Measurements from ENCODE around the gene EFNA5.

The EFNA5 gene

DNA sequence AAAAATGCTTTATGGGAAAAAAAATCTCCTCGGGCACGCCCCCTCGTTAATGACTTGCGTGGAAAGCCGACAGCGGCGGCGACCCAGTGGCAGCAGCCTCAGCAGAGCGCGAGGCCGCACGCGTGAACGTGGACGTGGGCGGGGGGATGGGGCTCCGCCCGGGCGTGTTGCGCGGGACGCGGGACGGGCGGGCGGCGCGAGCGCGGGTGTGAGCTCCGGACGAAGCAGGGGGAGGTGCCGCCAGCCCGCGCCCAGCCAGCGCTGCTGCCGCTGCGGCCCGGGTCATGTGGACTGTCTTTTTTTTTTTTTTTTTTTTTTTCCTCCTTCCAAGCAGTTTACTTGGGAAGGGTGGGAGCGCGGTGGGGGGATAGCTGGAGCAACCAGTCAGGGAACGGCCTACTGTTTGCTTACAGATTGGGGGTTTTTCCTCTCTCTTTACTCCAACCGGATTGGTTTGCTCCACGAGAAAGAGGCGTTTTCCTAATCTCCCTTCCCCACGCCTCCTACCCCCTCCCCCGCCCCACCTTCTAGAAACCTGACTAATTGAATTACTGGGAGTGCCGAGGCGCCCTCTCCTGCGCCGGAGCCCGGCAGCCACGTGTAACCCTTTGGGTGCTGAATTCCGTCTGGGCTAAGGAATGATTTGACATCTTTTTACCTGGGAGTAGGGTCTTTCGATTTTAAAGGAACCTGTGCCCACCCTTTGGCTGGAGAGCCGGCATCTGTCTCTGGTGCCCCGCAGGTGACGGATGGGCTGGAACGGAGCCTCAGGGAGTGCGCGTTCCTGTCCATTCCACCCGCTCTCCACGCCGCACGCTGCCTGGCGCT lies 1.7 kb upstream of the EFNA5 start:
- DNase-seq, result peak; percentile 90

DNA sequence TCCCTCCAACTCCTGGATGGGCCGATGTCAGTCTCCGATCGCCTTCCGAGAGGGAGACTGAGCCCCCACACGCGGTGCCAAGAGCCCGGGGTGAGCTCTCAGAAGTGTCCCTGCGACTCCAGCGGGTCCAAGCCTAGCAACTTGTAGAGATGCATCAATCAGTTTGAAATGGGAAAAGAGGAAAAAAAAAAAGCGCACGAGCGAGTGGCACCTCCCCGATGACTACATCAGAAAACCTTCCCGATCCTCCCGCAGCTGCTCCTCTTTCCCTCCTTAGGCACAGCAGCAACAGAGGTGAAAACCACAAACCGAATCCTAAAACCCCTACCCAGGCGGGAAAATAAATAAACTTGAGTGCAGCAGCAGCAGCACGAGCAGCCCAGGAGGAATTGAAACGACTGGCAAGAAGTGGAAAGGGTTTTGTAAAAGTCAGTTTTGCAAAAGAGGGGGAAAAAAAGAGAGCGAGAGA lies 1.0 kb upstream of the EFNA5 start:
- peak; percentile 54 for DNase-seq

DNA sequence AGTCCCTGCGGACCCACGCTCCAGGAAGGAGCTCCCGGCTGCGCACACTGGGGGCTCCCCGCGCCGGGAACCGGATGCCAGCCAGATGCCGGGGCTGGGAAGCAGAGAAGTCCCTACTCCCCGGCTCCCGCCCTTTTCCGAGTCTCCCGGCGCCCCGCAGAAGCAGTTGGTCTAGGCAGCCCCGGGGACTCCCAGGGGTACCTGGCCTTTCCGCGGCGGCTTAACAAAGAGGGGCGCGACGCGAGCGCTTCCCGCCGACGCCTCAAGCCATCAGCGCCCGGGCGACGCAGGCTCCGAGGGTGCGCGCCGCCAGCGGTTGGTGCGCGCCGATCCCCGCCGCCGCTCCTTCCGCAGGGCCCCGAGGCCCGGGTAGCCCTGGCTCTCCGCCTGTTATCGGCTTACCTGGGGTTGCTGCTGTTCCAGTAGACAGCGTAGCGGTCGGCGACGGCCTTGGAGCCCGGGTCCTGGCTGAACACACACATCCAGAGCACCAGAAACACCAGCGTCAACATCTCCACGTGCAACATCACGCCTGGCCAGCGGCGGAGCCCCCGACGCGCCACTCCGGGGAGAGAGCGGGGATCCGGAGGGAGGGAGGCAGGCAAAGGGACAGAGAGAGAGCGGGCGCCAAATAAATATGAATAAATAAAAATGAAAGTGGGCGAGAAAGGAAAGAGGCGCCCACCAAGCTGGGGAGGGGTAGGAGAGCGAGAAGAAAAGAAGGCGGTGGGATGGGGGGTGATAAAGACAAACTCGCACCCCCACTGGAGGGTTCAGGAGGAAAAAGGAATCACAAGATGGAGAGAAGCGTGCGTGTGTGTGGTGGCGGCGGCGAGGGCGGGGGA lies 428 bp downstream of the EFNA5 start:
- DNase-seq, result peak; percentile 42

DNA sequence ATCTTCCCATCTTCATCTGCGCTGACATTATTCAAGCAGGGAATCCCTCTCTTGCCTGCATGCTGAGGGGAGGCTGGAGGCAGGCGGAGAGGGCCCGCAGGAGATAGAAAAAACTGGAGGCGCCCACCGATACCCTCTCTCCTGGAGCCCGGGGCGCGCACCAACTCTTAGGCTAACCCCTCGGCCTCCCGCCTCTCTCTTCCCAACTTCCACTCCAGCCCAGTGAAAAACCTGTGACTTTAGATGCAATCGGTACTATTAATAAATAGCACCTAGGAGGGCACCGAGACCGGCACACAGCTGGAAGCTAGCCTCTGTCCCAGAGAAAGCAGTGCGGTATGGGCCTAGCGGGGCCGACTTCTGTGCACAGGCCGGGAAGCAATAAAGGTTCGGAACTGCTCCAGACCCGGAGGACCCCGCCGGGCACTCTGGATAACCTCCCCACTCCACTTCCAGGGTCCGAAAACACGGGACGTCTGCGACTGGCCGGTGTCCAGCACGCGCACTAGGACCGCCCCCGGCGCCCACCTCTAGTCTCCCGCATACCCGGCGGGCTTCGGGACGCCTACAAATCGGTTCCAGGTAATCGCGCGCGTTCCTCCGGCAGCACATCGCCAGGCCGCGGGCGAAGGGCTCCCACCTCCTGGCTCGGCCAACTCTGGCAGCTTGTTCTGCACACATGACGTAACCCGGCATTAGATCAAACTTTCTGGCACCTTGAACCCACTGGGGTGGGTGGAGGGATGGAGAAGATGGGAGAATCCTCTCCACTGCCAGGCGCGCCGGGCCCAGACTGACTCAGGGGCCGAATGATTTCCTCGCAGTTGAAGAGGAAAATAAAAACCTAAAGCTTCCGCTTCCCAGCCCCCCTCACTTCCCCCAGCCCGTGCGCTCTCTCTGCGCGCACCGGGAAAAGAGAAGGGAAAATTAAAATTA lies 1.4 kb downstream of the EFNA5 start:
- DNase-seq, result peak; percentile 31

DNA sequence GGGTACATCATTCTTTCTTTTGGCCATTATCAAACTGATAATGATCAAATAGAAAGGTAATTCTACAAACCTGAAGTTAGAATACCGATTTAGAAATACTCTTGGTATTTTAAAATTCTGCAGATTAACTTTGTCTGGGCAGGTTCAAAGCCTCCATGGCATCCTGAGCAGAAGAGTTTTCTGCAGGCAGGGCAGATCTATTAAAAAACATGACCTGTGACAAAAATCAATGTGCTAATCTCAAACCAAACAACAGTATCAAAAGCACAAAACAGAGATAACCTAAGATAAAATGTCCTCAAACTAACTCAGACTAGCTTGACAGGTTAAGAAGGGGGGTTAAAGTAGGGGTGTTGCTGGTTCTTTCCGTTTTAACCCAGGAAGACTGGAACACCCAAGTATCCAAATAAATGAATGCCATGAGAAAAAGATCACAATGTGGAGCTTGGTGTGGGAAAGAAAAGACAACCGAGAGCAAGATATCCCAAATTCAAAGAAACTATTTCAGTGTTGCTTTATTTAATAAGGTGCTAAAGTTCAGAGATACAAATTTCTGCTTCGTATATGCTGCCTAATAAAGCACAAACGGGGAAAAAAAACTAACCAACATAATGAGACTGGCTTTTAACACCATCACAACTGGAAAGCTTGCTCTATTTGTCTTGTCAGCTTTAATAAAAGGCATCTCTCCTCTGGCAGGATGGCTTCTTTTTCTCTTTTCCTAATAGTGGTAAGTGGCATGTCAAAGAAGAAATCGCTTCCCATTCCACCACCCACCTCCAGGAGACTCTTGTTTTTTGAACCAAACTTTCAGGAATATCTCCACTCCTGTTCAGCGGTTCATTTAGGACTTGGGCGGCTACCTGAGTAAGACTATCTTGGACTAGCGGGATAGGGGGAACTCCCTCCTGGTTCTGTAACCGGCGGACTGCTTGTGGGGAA lies 2.3 kb downstream of the EFNA5 start:
- DNase-seq, result no peak

DNA sequence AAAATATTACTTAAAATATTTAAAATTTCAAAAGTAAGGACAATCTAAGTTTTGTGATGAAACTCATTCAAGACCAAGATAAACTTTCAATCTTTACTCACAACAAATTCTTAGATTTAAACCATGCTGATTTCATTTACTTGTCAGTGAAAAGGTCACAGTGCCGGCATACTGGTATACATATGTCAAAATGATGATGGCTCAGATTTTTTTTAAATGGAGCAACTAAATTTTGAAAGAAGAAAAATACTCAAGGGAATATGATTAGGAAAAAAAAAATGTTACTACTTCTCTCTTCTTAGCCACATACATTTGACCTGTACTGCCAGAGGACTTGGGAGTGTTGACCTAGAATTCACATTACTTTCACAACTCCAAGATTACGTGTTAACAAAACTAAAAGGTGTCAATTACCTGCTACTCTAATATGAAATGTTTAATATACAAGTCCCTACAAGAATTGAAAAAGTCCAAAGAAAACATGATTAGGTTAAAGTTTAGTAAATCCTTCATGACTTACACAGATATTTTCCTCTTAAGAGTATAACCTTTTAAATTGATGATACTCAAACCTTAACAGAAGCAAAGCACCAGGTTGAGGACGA lies 4.6 kb downstream of the EFNA5 start:
- DNase-seq, result no peak

DNA sequence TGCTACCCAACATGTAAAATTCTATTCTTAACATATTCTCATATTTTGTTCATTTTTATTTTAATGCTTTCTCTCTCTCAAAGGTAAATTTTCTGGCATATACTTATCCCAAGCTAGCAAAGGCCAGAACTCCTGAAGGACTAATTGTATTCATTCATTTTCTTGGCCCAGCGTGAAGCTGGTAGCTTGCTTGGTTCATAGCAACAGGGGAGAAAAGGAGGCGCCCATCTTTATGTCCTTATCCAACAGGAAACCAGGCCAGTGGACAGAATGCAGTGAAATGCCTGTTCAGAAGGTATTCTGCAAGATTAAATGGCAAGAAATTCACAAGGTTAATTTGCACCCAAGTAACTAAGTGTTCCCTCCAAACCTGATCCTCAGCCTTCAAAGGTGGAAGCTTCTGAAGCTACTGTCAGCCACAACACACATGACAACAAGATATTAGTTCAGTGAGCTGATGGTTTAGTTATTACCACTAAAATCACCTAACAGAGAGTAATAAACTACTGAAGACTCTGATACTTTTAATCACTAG lies 5.6 kb downstream of the EFNA5 start:
- DNase-seq, result no peak

DNA sequence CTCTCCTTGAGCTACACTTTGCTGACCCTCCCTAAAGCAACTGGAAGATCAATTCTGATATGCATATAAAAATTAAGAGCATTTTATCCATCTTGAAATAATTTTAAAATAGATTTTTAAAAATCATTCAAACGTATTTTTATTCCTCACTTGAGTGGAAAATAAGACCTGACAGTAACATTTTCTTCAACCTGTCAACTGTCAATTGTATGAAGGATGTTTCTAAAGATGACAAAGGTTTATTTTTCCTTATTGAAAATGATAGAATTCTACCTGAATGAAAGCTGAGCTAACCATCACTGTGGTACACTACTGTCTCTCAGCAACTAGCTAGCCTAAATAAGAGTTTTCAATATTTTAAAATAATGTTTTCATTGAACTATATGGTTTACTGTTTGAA lies 7.0 kb downstream of the EFNA5 start:
- no peak for DNase-seq

DNA sequence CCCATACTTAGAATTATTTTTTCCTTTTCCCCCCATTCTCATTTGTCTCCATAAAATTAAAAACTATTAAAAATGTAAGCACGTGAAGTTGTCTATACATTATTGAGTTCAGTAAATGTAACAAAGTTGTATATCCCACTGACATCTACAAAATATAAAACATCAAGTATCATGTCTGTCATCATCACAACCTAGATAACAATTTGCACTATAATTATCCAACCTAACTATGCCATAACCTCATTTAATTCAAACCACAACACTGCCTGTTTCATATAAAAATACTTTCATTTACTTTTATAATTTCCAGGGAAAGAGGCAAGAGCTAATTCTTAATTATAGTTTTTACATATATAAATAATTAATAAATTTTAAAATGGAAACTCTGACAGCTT lies 9.1 kb downstream of the EFNA5 start:
- DNase-seq, result no peak

DNA sequence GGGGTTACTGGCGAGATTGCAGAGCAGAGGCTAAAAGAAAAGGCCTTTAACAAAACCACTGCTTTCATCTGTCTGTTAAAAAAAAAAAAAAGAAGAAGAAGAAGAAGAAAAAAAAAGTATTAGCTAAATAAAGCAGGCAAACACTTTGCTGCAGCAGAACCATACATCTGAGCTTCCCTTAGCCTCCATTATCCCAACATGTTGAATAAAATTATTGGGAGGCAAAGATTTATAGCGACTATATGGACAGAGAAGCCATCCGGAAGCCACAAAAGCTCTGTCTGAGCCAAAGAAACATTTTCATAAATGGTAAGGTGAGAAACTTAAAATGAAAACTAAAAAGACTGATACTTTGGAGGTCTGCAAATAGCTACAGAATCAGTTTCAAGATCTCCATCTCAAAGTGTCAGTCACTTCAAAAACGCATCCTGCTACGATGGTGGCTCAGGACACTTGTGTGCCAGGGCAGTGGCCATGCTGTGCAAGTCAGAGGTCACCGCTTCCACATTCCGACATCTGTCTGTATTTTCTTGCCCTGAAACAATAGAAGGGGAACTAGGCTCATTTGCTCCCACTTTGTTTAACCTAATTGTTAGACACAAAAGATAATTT lies 9.6 kb downstream of the EFNA5 start:
- no peak for DNase-seq

DNA sequence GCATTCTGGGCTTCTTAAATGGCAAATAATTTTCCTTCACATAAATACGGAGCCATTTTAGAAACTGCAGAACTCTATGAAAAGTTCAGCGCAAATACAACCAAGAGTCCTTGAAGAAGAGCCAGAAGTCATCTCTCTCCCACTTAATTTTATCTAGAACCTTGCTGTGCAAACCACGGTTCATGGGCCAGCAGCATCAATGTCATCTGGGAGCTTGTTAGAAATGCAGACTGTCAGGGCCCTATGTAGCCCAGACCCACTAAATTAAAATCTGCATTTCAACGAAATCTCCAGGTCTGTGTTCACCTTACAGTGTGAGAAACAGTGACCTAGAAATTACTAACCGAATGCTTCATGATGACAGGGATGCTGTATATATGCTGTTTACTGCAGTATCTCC lies 12.2 kb downstream of the EFNA5 start:
- DNase-seq, result no peak

DNA sequence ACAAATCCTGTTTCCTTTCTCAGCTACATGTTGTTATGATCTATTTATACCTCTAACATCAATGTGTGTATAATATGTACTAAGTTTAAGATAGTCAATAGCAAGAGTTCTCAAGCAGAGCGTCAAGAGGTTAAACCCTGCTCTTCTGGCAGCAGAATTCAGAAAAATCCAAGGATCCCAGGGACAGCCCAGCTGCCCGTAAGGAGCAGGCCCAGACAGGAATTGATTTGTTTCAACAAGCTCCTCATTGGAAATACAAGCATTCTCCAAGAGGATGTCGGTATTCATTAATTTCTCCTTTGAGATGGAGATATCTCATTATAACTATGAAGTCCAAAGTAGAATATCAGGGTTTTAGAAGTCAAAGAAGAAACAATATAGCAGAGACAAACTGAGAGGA lies 14.9 kb downstream of the EFNA5 start:
- no peak for DNase-seq

DNA sequence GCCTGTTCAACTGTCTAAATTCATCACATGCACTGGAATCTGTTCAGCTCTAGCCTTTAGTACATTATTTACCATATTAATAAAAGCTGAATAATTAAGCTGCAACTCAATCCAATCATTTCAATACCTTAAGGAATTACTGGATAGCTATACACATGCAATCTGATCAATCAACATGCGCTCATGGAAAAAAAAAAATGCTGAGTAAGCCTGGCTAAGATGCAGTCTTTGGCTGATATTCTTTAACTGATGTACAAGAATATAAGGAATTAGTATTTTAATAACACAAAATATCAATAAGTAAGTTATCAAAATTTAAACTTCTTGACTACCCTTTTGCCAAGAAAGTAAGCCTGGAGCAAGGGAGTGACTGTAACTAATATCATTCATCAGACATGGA lies 15.9 kb downstream of the EFNA5 start:
- no peak for DNase-seq

DNA sequence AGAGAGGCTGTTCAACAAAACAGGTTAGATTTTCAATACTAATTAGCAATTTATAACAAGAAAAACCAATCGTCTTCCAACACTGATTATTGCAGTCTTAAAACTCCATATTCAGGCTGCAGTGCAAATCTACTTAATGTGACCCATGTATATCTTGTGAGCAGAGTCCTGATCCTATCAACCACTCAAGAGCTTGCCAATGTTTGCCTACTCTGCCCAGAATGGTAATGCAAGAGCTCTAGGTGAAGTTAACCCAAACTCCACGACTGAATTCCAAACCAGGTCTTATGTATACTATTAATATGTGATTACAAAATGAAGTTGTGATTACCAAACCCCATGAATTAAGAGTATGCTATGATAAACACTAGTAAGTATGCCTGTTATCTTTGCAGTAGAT lies 17.1 kb downstream of the EFNA5 start:
- no peak for DNase-seq

DNA sequence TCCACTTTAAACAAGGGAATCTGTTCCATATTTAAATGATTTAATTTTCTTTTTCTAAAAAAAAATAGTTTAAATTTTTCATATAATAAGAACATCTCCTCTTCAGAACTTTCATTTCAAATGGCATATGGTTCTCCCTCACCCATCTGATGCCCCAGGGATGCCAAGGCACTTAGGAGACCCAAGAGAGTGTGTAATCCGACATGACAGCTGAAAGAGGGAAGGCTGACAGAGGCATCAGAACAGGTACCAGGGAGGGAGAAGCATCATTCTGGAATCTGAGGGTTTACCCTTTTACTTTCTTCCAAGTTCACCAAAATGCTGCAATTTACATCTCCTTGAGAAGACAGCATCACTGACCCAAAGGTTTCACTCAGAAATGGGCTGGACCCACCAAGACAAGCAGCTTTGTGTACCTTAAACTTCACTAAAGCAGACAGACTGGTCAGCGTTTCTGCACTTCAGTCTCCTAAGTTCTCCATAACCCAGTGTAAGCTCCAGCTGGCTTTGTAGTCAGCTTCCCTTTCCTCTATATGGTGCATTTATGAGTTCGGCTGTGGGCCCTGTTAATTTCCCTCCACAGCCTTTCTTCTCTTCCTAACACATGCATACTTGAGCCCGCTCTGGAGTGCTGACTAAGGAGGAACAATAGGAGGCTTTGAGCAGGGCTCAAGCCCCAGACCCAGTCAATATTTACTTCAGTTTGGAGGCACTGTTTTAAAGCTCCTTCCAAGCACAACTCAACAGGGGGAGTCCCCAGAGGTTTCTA lies 17.7 kb downstream of the EFNA5 start:
- DNase-seq, result no peak

DNA sequence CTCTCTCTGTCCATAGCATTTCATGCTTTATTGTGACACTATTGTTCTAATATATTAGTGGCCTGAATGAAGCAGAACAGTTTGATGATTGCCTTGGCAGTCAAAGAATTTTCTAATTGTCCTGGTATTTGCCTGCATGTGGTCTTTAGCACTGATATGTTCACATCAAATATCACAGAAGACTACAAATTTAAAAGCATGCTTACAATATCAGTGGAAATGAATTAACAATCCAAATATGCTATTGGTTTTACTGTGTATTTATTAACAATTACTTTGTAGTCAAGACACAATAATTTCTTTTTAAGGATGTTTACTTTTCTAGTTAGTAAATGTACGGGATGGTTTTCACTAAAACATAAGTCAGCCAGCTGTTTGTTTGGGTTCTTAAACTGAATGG lies 18.3 kb downstream of the EFNA5 start:
- DNase-seq, result no peak

DNA sequence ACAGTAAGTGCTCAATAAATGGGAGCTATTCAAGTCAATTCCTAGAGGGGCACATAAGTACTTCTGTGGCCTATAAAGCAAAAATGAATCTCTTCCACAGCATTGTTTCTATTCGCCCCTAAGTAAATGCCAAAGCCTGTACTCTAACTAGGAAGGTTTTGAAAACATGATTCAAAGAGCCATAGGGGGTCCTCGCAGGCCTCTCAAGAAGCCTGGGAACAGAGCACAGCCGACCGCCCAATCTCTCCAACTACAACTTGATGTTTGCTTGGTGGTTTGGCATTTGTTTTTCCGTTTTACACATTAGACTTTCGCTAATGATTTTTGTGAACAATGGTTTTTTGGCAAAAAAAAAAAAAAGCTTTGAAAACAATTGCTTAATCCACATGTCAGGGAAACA lies 19.4 kb downstream of the EFNA5 start:
- DNase-seq, result no peak

DNA sequence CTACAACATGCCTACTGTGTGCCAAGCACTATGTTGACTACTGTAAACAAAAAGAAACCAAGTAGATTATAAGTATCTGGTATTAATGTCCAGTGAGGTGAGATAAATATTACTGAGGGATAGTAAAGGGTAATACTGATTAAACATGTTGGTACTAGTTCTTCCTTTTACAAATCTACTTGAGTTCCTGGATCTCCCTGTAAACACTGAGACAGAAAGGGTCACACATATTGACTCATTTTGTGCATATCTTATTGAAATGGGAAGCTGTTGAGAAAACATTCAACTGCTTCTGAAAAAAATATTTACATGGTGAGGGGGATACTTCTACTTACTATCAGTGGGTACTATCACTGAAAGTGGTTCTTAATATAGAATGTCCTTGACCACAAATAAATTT lies 24.3 kb downstream of the EFNA5 start:
- no peak for DNase-seq

DNA sequence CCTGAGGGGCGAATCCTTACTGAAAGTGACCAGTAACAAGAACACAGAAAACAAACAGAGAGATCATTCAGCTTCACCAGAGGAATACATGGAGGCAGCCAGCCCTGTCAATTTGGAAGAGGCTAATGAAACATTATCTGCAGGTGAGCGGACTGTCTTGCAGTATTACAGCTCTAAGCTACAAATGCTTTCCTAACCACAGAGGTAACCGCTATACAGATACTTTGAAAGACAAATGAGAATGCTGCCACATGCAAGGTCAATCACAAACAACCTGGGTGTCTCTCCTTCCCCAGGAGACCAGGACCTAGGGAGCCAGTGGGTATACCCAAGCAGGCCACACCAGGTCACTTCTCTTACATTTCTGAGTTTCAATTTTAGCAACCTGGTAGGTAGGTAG lies 30.2 kb downstream of the EFNA5 start:
- DNase-seq, result no peak

DNA sequence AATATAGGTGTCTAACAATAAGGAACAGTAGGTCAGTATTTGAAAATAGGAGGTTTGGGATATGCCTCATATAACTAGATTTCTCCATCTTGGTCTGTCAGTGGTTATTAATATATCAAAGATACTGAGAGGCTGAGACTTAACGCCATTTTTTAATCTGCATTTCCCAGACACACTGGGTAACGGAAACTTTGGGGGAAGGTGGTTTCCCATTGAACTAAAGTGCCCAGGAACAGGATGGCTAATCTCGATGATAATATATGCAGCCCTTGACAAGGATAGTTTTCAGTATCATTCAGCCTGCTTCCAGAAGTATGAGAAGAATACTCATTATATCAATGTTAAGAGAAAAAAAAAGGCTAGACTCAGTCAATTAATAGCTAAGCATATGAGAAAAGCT lies 30.7 kb downstream of the EFNA5 start:
- DNase-seq, result no peak

Data from NCI-H1105 treated with DMSO at 0.1 percent for 48 hours (cell line).